ENCODE data around the gene PLCB3.
A peak's percentile ranks its signal among the peaks of the same experiment; 100 is the strongest.

PLCB3 gene

GRCh38 chr11:64252003-64252872, 908 bp downstream of the PLCB3 start:
- peak; percentile 63 for DNase-seq

- no peak for DNase-seq
These were observed 1.7 kb downstream of the PLCB3 start for GRCh38 chr11:64253043-64253442.

GRCh38 chr11:64253481-64253880, 2.2 kb downstream of the PLCB3 start:
- no peak for DNase-seq

- no peak for DNase-seq
These were observed 3.0 kb downstream of the PLCB3 start for GRCh38 chr11:64254326-64254725.

GRCh38 chr11:64255135-64256128, 4.1 kb downstream of the PLCB3 start:
- no peak for DNase-seq

GRCh38 chr11:64256300-64256699, 5.0 kb downstream of the PLCB3 start:
- DNase-seq = no peak

GRCh38 chr11:64258356-64258755, 7.0 kb downstream of the PLCB3 start:
- no peak for DNase-seq

GRCh38 chr11:64258946-64259532, 7.7 kb downstream of the PLCB3 start:
- no peak for DNase-seq

GRCh38 chr11:64259533-64260067, 8.3 kb downstream of the PLCB3 start:
- DNase-seq = no peak

GRCh38 chr11:64260147-64260708, 8.9 kb downstream of the PLCB3 start:
- no peak for DNase-seq

- no peak for DNase-seq
These were observed 10.3 kb downstream of the PLCB3 start for GRCh38 chr11:64261556-64262080.

- DNase-seq = no peak
These were observed 11.1 kb downstream of the PLCB3 start for GRCh38 chr11:64262271-64263002.

- DNase-seq = no peak
These were observed 12.0 kb downstream of the PLCB3 start for GRCh38 chr11:64263021-64263946.

GRCh38 chr11:64263947-64264317, 12.6 kb downstream of the PLCB3 start:
- DNase-seq = no peak

- DNase-seq = no peak
These were observed 13.1 kb downstream of the PLCB3 start for GRCh38 chr11:64264371-64264852.

- DNase-seq = no peak
These were observed 14.1 kb downstream of the PLCB3 start for GRCh38 chr11:64265176-64266160.

GRCh38 chr11:64266339-64266738, 15.0 kb downstream of the PLCB3 start:
- DNase-seq = no peak

- DNase-seq = no peak
These were observed 16.0 kb downstream of the PLCB3 start for GRCh38 chr11:64267207-64267945.
